Upper lobe of left lung (tissue), 4 donors: Measurements from ENCODE around the gene KAZN.

Experiments used
- CTCF ChIP-seq, 6 experiments: fragments of 450-650 bp in 4 of 6; fragments of 200-600 bp in 2 of 6; sonication (generic) in 2 of 6; IDR thresholded peaks; one replicate each; pipeline ENCODE4 v1.5.1; 2016 to 2019; ENCODE audit warnings: antibody characterized with exemption in 6 of 6
- EP300 ChIP-seq, 4 donors: sonication (generic); formaldehyde crosslinking; IDR thresholded peaks; one replicate each; pipeline ENCODE4 v1.5.1; 2017; ENCODE audit warnings: antibody characterized with exemption in 4 of 4, control low read depth in 2 of 4
- POLR2A ChIP-seq, 4 donors: fragments of 450-650 bp; IDR thresholded peaks; one replicate each; pipeline ENCODE4 v1.5.1; 2016 to 2017; ENCODE audit warnings: antibody characterized with exemption in 4 of 4, mild to moderate bottlenecking in 2 of 4

GRCh38 chr1:14662116-14662515, 63.6 kb downstream of the KAZN start:
- TF ChIP-seq CTCF (IDR thresholded peaks at IDR 0.05) (no peak), EP300 (IDR thresholded peaks at IDR 0.05) (no peak), POLR2A (IDR thresholded peaks at IDR 0.05) (no peak)
